Measurements from ENCODE around the gene TMEM132D. TPM values are rescaled to one million over a fixed set of nuclear protein-coding genes. Genes with fewer than 3 reads are reported as not detected.

The TMEM132D gene
- total RNA-seq, 1 donor from 2014 or later = 1.1 TPM

DNA sequence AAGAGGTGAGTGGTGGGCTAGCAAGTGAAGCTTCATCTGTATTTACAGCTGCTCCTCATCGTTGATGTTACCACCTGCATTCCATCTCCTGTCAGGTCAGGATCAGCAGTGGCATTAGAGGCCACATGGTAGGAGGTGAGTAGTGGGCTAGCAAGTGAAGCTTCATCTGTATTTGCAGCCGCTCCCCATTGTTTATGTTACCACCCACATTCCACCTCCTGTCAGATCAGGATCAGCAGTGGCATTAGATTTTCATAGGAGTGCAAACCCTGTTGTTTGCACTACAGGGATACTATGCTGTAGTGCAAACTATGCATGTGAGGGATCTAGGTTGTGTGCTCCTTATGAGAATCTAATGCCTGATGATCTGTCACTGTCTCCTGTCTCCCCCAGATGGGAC is 531.5 kb downstream of the TMEM132D start:
- Histone ChIP-seq H3K9ac (no peak overlapping the region), H3K27me3 (no peaks in the 10 kb centered on the region), H3K27ac (no peak overlapping the region), H3K4me1 (no peaks in the 10 kb centered on the region), H3K36me3 (no peaks in the 10 kb centered on the region), H3K79me2 (ENCODE audit: low read depth) (no peaks in the 10 kb centered on the region), H3K4me3 (no peak overlapping the region), H3K9me3 (ENCODE audit: low read depth) (no peaks in the 10 kb centered on the region), H2AFZ (replicated peaks) (no peak overlapping the region), H3F3A (ENCODE audit: low read depth) (no peaks in the 10 kb centered on the region), H4K20me1 (ENCODE audit: low read depth) (no peaks in the 10 kb centered on the region), H3K4me2 (no peak overlapping the region)
- H3K4me3 Mint-ChIP-seq = no peak overlapping the region
- DNase-seq (ENCODE audit: low spot score) = no peak
- H3K36me3 Mint-ChIP-seq = no peaks in the 10 kb centered on the region
- no peaks in the 10 kb centered on the region for H3K27me3 Mint-ChIP-seq (ENCODE audit: insufficient read depth, low read depth)
- H3K4me1 Mint-ChIP-seq = no peaks in the 10 kb centered on the region
- TF ChIP-seq EZH2 (IDR thresholded peaks at IDR 0.05) (no peak), EZH2phosphoT487 (IDR thresholded peaks at IDR 0.05) (no peak)
- TF ChIP-seq, protein P1, sequence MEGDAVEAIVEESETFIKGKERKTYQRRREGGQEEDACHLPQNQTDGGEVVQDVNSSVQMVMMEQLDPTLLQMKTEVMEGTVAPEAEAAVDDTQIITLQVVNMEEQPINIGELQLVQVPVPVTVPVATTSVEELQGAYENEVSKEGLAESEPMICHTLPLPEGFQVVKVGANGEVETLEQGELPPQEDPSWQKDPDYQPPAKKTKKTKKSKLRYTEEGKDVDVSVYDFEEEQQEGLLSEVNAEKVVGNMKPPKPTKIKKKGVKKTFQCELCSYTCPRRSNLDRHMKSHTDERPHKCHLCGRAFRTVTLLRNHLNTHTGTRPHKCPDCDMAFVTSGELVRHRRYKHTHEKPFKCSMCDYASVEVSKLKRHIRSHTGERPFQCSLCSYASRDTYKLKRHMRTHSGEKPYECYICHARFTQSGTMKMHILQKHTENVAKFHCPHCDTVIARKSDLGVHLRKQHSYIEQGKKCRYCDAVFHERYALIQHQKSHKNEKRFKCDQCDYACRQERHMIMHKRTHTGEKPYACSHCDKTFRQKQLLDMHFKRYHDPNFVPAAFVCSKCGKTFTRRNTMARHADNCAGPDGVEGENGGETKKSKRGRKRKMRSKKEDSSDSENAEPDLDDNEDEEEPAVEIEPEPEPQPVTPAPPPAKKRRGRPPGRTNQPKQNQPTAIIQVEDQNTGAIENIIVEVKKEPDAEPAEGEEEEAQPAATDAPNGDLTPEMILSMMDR (IDR thresholded peaks at IDR 0.05) = no peak
- H3K27ac Mint-ChIP-seq = no peak overlapping the region
- peaks cover 5% of the 10 kb centered on the region for H3K9me3 Mint-ChIP-seq

DNA sequence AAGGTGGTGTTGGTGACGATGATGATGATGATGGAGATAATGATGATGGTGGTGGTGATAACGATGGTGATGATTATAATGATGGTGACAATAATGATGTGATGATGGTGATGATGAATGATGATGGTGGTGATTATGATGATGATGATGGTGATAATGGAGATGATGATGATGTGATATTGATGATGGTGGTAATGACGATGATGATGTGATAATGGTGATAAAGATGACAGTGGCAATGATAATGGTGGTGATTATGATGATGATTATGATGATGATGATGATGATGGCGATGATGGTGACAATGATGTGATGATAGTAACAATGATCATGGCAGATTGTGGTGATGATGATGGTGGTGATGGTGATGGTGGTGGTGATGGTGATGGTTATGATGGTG is 532.6 kb downstream of the TMEM132D start:
- Histone ChIP-seq H3K79me2 (ENCODE audit: low read depth) (no peaks in the 10 kb centered on the region), H3K36me3 (no peaks in the 10 kb centered on the region), H3K9me3 (ENCODE audit: low read depth) (no peaks in the 10 kb centered on the region), H4K20me1 (ENCODE audit: low read depth) (no peaks in the 10 kb centered on the region), H3K27ac (no peak overlapping the region), H3K4me3 (no peak overlapping the region), H3K9ac (no peak overlapping the region), H3K4me2 (no peak overlapping the region), H2AFZ (replicated peaks) (no peak overlapping the region), H3K27me3 (no peaks in the 10 kb centered on the region), H3K4me1 (no peaks in the 10 kb centered on the region), H3F3A (ENCODE audit: low read depth) (no peaks in the 10 kb centered on the region)
- H3K36me3 Mint-ChIP-seq = peaks cover 2% of the 10 kb centered on the region
- no peak overlapping the region for H3K27ac Mint-ChIP-seq
- no peaks in the 10 kb centered on the region for H3K27me3 Mint-ChIP-seq (ENCODE audit: insufficient read depth, low read depth)
- peaks cover 5% of the 10 kb centered on the region for H3K9me3 Mint-ChIP-seq
- TF ChIP-seq, protein P1 (IDR thresholded peaks at IDR 0.05) = no peak
- TF ChIP-seq EZH2phosphoT487 (IDR thresholded peaks at IDR 0.05) (no peak), EZH2 (IDR thresholded peaks at IDR 0.05) (no peak)
- DNase-seq (ENCODE audit: low spot score) = no peak
- no peak overlapping the region for H3K4me3 Mint-ChIP-seq
- H3K4me1 Mint-ChIP-seq = no peaks in the 10 kb centered on the region

DNA sequence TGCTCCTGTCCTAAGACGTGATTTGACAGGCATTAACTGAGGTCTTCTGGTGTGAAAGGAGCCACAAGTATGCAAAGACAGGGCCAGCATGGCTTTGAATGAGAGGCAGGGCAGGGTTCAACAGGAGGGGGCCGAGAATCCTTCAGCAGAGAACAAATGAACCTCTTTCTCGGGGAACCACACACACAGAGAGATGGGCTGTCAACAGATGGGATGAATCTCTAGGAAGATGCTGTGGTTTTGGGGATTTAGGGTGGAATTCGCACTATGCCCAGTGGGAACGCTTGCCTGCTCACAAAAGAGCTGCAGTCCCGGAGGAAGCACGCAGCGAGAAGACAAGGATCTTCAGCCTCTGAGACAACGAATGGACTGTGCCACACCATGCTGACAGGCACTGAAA is 537.2 kb downstream of the TMEM132D start:
- Histone ChIP-seq H3K27me3 (no peaks in the 10 kb centered on the region), H4K20me1 (ENCODE audit: low read depth) (no peaks in the 10 kb centered on the region), H3K36me3 (no peaks in the 10 kb centered on the region), H3K27ac (no peak overlapping the region), H3K9me3 (ENCODE audit: low read depth) (no peaks in the 10 kb centered on the region), H3K9ac (no peak overlapping the region), H3K4me3 (no peak overlapping the region), H3F3A (ENCODE audit: low read depth) (no peaks in the 10 kb centered on the region), H3K79me2 (ENCODE audit: low read depth) (no peaks in the 10 kb centered on the region), H2AFZ (replicated peaks) (no peak overlapping the region), H3K4me1 (no peaks in the 10 kb centered on the region), H3K4me2 (no peak overlapping the region)
- DNase-seq (ENCODE audit: low spot score) = no peak
- peaks cover 4% of the 10 kb centered on the region for H3K9me3 Mint-ChIP-seq
- H3K27ac Mint-ChIP-seq = no peak overlapping the region
- no peaks in the 10 kb centered on the region for H3K27me3 Mint-ChIP-seq (ENCODE audit: insufficient read depth, low read depth)
- TF ChIP-seq, protein P1 (IDR thresholded peaks at IDR 0.05) = no peak
- TF ChIP-seq EZH2phosphoT487 (IDR thresholded peaks at IDR 0.05) (no peak), EZH2 (IDR thresholded peaks at IDR 0.05) (no peak)
- peaks cover 2% of the 10 kb centered on the region for H3K36me3 Mint-ChIP-seq
- H3K4me1 Mint-ChIP-seq = peaks cover 13% of the 10 kb centered on the region
- H3K4me3 Mint-ChIP-seq = no peak overlapping the region
